Measurements from ENCODE around the gene GRK3.

DNA sequence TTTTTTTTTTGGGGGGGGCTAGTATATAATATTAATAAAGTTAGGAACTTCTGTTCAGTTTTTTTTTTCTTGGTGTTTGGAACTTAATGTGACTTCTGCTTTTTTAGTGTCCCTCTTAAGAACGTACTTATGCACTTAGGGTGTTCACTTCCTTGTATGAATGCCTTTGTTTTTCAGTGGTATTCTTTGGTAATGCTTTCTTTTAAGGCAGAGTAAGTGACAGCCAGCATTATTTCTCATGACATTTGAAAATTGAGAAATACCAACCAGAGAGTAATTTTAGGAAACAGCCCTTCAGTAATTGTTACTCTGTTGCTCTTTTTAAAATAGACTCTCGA, 2.4 kb downstream of the GRK3 start:
- no peak for TF ChIP-seq CTCF (conservative IDR thresholded peaks at IDR 0.05; ENCODE audit: low read depth, low read length)
- no peak for TF ChIP-seq EZH2 (IDR thresholded peaks at IDR 0.05; ENCODE audit: borderline replicate concordance, low read depth, low read length, poor library complexity, severe bottlenecking)

Measured in A673 (cell line).